ENCODE data around the gene TNXB. TPM values are rescaled to one million over a fixed set of nuclear protein-coding genes. Genes with fewer than 3 reads are reported as not detected.
"Not testable (repeated sequence)": the region's sequence is repeated elsewhere in the genome, so short reads cannot be mapped to it uniquely, and the experiment has no call there.

The TNXB gene
- total RNA-seq, 1 donor from 2014 or later = 4.4 TPM

DNA sequence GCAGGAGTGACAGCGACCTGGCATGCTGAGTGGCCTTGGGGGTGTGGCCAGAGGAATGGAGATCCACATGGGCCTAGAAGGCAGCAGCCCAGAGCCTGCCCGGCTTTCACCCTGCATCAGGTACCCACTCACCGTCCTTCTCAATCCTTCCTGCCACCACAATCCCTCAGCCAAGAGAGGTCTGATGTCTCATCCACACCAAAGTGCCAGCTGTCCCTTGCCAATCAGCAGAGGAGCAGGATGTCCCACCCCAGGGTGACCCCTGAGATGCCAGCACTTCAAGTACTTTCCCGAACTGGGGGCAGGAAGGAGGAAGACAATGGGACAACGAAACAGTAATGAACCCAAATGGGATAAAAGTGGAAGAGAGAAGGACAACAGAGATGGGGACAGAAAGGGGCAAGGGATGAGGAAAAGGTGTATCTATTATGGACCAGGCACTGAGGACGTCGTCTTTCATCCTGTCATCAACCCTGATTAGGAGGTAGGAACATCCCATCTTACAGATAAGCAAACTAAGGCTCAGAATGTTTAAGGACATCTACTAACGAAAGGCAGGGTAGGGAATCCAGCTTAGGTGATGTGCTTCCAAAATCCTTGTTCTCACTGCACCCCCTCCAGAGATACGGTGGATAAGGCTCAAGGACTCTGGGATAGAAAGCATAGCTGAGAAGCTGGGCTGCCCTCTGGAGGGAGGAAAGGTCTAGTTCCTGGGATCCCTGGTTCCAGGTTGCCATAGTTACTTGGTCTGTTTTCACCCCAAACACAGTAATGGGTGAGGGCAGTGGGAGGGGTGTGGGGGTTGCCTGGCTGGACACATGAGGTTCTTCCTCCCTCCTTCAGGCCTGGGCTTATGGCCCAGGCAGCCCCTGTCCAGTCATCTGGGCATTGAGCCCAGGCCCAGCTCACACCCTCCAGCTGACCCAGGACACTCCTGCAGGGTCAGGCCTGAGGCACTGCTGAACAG lies 4.5 kb upstream of the TNXB start:
- Mint-ChIP-seq H3K4me3 (no peak overlapping the region), H3K9me3 (no peaks in the 10 kb centered on the region), H3K27me3 (ENCODE audit: insufficient read depth) (peaks cover 9% of the 10 kb centered on the region), H3K36me3 (ENCODE audit: low read depth) (peaks cover 34% of the 10 kb centered on the region), H3K4me1 (ENCODE audit: low read depth) (peaks cover under 1% of the 10 kb centered on the region), H3K27ac (peak overlapping the region; percentile 20)
- intact Hi-C loops (cut with micrococcal nuclease) = no loop called here
- no peak for DNase-seq (ENCODE audit: low spot score)

DNA sequence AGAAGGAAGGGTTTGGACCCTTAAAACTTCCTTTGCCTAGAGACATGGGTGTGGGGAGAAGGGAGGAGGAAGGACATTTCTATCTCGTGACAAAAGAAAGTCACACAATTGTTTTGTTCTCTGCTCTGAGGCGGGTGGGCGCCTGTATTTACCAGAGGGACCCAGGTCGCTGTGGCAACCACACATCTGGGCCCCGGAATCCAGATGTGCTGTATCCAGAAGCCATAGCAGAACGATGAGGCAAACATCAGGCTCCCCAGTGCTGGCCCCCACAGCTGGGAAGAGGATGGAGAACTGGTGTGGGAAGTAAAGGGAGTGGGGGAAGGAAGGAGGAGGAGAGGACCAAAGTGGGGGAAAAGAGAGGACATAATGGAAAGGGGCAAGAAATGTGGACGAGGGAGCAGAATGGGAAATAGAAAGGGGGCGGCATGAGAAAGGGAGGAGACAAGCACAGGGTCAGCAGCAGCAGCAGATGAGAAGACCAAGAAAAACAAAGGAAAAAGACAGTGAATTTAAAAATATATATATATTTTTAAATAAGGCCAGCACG lies 3.4 kb upstream of the TNXB start:
- no peak for DNase-seq (ENCODE audit: low spot score)
- Mint-ChIP-seq H3K4me1 (ENCODE audit: low read depth) (no peaks in the 10 kb centered on the region), H3K27me3 (ENCODE audit: insufficient read depth) (peaks cover 15% of the 10 kb centered on the region), H3K9me3 (no peaks in the 10 kb centered on the region), H3K36me3 (ENCODE audit: low read depth) (peaks cover 31% of the 10 kb centered on the region), H3K27ac (no peak overlapping the region), H3K4me3 (no peak overlapping the region)
- intact Hi-C loops (cut with micrococcal nuclease) = no loop called here

- DNase-seq (ENCODE audit: low spot score) = no peak
- Mint-ChIP-seq H3K9me3 (no peaks in the 10 kb centered on the region), H3K27me3 (ENCODE audit: insufficient read depth) (peaks cover 15% of the 10 kb centered on the region), H3K4me1 (ENCODE audit: low read depth) (no peaks in the 10 kb centered on the region), H3K4me3 (no peak overlapping the region), H3K27ac (peak overlapping the region; percentile 4), H3K36me3 (ENCODE audit: low read depth) (peaks cover 28% of the 10 kb centered on the region)
- intact Hi-C loops (cut with micrococcal nuclease) = no loop called here
These were observed 2.4 kb upstream of the TNXB start for GRCh38 chr6:32111424-32112066.

DNA sequence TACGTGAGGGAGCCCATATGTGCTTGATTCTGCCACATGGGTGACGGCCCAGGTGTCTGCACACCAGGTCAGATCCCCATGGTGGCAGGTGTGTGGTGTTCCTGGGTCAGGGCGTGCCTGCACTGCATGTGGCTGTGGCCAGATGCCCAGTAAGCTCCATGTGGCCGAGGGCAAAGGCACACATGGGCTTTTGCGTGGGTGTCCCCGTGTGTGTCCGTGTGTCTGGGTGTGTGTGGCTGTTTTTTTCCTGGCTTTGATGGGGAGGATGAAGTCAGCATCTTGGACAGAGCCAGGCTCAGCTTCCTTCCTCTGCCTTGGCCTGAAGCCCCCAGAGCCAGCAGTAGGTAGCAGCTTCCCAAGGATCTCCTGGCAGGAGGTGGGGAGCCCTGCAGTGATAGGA lies 1.5 kb upstream of the TNXB start:
- no peak overlapping the region for H3K4me3 Mint-ChIP-seq
- peaks cover 15% of the 10 kb centered on the region for H3K27me3 Mint-ChIP-seq (ENCODE audit: insufficient read depth)
- H3K9me3 Mint-ChIP-seq = no peaks in the 10 kb centered on the region
- H3K36me3 Mint-ChIP-seq (ENCODE audit: low read depth) = peaks cover 20% of the 10 kb centered on the region
- DNase-seq (ENCODE audit: low spot score) = no peak
- intact Hi-C loops (cut with micrococcal nuclease) = no loop called here
- no peaks in the 10 kb centered on the region for H3K4me1 Mint-ChIP-seq (ENCODE audit: low read depth)
- H3K27ac Mint-ChIP-seq = no peak overlapping the region

GRCh38 chr6:32109765-32110160 lies 625 bp upstream of the TNXB start:
- intact Hi-C loops (cut with micrococcal nuclease) = no loop called here
- H3K27me3 Mint-ChIP-seq (ENCODE audit: insufficient read depth) = peaks cover 20% of the 10 kb centered on the region
- no peak for DNase-seq (ENCODE audit: low spot score)
- no peak overlapping the region for H3K27ac Mint-ChIP-seq
- peaks cover 15% of the 10 kb centered on the region for H3K36me3 Mint-ChIP-seq (ENCODE audit: low read depth)
- H3K9me3 Mint-ChIP-seq = no peaks in the 10 kb centered on the region
- no peak overlapping the region for H3K4me3 Mint-ChIP-seq
- no peaks in the 10 kb centered on the region for H3K4me1 Mint-ChIP-seq (ENCODE audit: low read depth)

DNA sequence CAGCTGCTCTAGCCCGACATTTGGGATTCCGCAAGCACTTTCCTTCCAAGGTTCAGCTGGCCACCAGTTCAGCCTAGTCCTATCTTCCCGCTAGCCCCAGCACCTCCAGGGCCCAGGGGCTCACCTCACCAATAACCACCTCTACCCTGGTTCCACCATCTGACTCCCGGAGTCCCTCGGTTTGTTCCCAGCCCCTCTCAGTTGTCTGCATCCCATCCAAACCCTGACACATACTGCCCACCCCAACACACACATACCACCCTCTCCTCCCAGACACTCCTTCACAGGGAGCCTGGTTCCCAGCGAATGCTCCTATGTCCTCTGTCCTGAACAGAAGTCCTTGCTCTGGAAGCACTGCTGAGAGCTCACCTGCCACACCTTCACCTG lies 418 bp downstream of the TNXB start:
- Mint-ChIP-seq H3K36me3 (ENCODE audit: low read depth) (peaks cover 13% of the 10 kb centered on the region), H3K27ac (no peak overlapping the region), H3K27me3 (ENCODE audit: insufficient read depth) (peaks cover 22% of the 10 kb centered on the region), H3K4me1 (ENCODE audit: low read depth) (no peaks in the 10 kb centered on the region), H3K9me3 (no peaks in the 10 kb centered on the region), H3K4me3 (no peak overlapping the region)
- no peak for DNase-seq (ENCODE audit: low spot score)
- intact Hi-C loops (cut with micrococcal nuclease) = no loop called here

DNA sequence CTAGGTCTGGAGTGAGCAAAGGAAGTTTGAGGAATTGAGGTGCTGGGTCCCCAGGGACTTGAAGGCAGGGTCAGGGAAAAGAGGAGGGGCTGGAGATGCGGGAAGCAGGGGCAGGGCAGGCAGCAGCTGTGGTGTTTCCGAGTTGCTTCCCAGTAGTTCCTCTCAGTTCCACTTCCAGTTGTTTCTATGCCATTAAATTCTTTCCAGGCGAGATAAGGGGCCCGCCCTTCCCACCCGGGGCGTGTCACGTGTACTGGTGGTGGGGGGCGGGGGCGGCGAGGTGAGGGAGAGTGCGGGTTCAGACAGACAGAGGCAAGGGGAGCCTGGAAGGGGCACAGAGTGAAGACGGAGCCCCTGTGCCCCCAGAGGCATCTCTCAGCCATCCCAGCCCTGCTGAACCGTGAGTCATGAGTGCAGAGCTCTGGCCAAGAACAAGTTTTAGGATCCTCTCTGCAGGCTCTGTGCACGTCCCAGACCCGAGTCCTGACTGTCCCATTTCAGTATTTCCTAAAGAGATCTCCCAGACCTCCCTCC lies 977 bp downstream of the TNXB start:
- no peak for DNase-seq (ENCODE audit: low spot score)
- no peaks in the 10 kb centered on the region for H3K4me1 Mint-ChIP-seq (ENCODE audit: low read depth)
- peaks cover 22% of the 10 kb centered on the region for H3K27me3 Mint-ChIP-seq (ENCODE audit: insufficient read depth)
- peaks cover 9% of the 10 kb centered on the region for H3K36me3 Mint-ChIP-seq (ENCODE audit: low read depth)
- no peaks in the 10 kb centered on the region for H3K9me3 Mint-ChIP-seq
- H3K27ac Mint-ChIP-seq = no peak overlapping the region
- intact Hi-C loops (cut with micrococcal nuclease) = no loop called here
- H3K4me3 Mint-ChIP-seq = no peak overlapping the region

DNA sequence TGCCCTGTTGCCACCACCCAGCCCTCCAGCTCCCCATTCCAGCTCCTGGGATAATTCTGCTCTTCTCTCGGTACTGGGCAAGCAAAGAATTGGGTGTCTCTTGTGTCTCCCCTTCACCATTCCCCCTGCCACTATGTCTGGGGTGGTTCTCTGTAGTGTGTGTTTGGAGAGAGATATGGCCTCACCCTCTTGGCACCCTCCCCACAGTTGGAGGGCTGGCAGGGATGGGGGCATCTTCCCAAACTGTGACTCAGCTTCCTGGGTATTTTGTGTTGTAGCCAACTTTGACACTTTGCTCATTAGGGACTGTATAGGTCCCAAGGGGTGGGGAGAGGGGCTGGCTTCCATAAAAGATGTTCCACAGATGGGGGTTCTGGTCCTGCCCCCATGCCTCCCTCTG lies 1.7 kb downstream of the TNXB start:
- Mint-ChIP-seq H3K4me1 (ENCODE audit: low read depth) (no peaks in the 10 kb centered on the region), H3K36me3 (ENCODE audit: low read depth) (peaks cover 8% of the 10 kb centered on the region), H3K27ac (no peak overlapping the region), H3K9me3 (no peaks in the 10 kb centered on the region), H3K4me3 (no peak overlapping the region), H3K27me3 (ENCODE audit: insufficient read depth) (peaks cover 22% of the 10 kb centered on the region)
- no peak for DNase-seq (ENCODE audit: low spot score)
- intact Hi-C loops (cut with micrococcal nuclease) = no loop called here

GRCh38 chr6:32105433-32105832 lies 3.7 kb downstream of the TNXB start:
- Mint-ChIP-seq H3K27ac (no peak overlapping the region), H3K27me3 (ENCODE audit: insufficient read depth) (peaks cover 22% of the 10 kb centered on the region), H3K4me1 (ENCODE audit: low read depth) (no peaks in the 10 kb centered on the region), H3K36me3 (ENCODE audit: low read depth) (no peaks in the 10 kb centered on the region), H3K4me3 (no peak overlapping the region), H3K9me3 (no peaks in the 10 kb centered on the region)
- intact Hi-C loops (cut with micrococcal nuclease) = no loop called here
- no peak for DNase-seq (ENCODE audit: low spot score)

DNA sequence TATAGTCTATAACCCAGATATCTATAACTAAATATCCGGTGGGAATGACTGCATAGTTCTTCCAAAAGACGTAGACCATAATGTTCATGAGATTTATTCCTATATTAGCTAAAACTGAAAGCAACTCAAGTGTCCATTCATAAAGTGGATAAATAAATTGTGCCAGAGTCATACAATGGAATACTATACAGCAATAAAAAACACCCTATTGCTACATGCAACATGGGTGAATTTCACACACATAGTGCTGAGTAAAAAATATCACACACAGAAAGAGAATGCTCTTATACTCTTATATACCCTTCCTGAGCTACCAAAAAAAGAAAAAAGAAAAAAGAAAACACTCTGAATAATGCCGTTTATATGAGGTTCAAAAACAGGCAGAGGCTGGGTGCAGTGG lies 6.9 kb downstream of the TNXB start:
- no peaks in the 10 kb centered on the region for H3K4me1 Mint-ChIP-seq (ENCODE audit: low read depth)
- intact Hi-C loops (cut with micrococcal nuclease) = no loop called here
- H3K36me3 Mint-ChIP-seq (ENCODE audit: low read depth) = no peaks in the 10 kb centered on the region
- H3K27me3 Mint-ChIP-seq (ENCODE audit: insufficient read depth) = peaks cover 14% of the 10 kb centered on the region
- no peak overlapping the region for H3K4me3 Mint-ChIP-seq
- H3K27ac Mint-ChIP-seq = no peak overlapping the region
- no peak for DNase-seq (ENCODE audit: low spot score)
- no peaks in the 10 kb centered on the region for H3K9me3 Mint-ChIP-seq

DNA sequence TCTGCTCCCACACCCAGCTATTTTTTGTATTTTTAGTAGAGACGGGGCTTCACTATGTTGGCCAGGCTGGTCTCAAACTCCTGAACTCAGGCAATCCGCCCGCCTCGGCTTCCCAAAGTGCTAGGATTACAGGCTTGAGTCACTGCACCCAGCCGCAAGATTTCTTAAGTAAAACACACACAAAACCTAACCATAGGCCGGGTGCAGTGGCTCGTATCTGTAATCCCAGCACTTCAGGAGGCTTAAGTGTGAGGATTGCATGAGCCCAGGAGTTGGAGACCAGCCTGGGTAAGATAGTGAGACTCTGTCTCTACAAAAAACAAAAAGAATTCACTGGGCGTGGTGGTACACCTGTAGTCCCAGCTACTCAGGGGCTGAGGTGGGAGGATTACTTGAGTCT lies 8.9 kb downstream of the TNXB start:
- H3K4me3 Mint-ChIP-seq; H3K36me3 Mint-ChIP-seq (ENCODE audit: low read depth); H3K9me3 Mint-ChIP-seq; intact Hi-C loops (cut with micrococcal nuclease); DNase-seq (ENCODE audit: low spot score); H3K27ac Mint-ChIP-seq; H3K4me1 Mint-ChIP-seq (ENCODE audit: low read depth): not testable (repeated sequence)
- peaks cover 22% of the 10 kb centered on the region for H3K27me3 Mint-ChIP-seq (ENCODE audit: insufficient read depth)

DNA sequence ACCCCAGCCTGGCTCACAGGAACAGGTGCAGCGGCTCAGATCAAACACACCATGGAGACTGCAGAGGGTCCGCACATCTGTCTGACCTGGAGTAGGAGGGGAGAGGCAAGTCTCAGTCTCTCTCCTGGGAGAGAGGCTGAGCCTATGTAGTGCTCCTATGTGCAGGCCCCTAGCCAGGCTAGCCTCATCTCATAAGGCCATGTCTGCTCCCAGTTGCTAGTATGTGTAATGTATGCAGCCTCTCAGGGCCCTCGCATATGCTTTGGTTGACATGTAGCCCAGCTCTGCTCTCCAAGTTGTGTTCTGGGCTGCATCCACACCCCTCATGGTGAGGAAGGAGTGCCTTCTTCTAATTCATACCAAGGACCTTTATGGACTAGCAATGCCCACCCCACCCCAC lies 11.8 kb downstream of the TNXB start:
- Mint-ChIP-seq H3K9me3 (no peaks in the 10 kb centered on the region), H3K27ac (no peak overlapping the region), H3K27me3 (ENCODE audit: insufficient read depth) (peaks cover 34% of the 10 kb centered on the region), H3K4me3 (no peak overlapping the region), H3K36me3 (ENCODE audit: low read depth) (no peaks in the 10 kb centered on the region), H3K4me1 (ENCODE audit: low read depth) (no peaks in the 10 kb centered on the region)
- no peak for DNase-seq (ENCODE audit: low spot score)
- intact Hi-C loops (cut with micrococcal nuclease) = no loop called here
